Fibroblast of peridontal ligament (primary cell): ENCODE measurements around the gene CHD9.
"Not testable (repeated sequence)": the region's sequence is repeated elsewhere in the genome, so short reads cannot be mapped to it uniquely, and the experiment has no call there.

Experiments used
- DNase-seq: peaks from one replicate; pipeline ENCODE4 v3.0.0-alpha.2; 2010; ENCODE audit errors: extremely low read depth

CHD9 gene

GRCh38 chr16:53054670-53055485 lies at the start of gene CHD9:
Gene CHD9, plus strand, starts transcription at chr16:53054991. Its CDS starts 101,099 bp downstream, at chr16:53156090.
- DNase-seq = peak; percentile 79

GRCh38 chr16:53007095-53007494 lies 47.7 kb upstream of the CHD9 start:
- no peak for DNase-seq

GRCh38 chr16:53014287-53014686 lies 40.5 kb upstream of the CHD9 start:
- no peak for DNase-seq

GRCh38 chr16:53018834-53019416 lies 35.9 kb upstream of the CHD9 start:
- DNase-seq = no peak

- peak; percentile 57 for DNase-seq
Measured at GRCh38 chr16:53022374-53022773, 32.4 kb upstream of the CHD9 start.

GRCh38 chr16:53024045-53024444 lies 30.7 kb upstream of the CHD9 start:
- no peak for DNase-seq

- no peak for DNase-seq
Measured at GRCh38 chr16:53029971-53030370, 24.8 kb upstream of the CHD9 start.

- DNase-seq = no peak
Measured at GRCh38 chr16:53031323-53031942, 23.4 kb upstream of the CHD9 start.

- no peak for DNase-seq
Measured at GRCh38 chr16:53034306-53034705, 20.5 kb upstream of the CHD9 start.

- DNase-seq = no peak
Measured at GRCh38 chr16:53035176-53035942, 19.4 kb upstream of the CHD9 start.

- no peak for DNase-seq
Measured at GRCh38 chr16:53036066-53036465, 18.7 kb upstream of the CHD9 start.

GRCh38 chr16:53036711-53037110 lies 18.1 kb upstream of the CHD9 start:
- not testable (repeated sequence) for DNase-seq

- DNase-seq = no peak
Measured at GRCh38 chr16:53040788-53041187, 14.0 kb upstream of the CHD9 start.

GRCh38 chr16:53041320-53042051 lies 13.3 kb upstream of the CHD9 start:
- DNase-seq = peak; percentile 80

GRCh38 chr16:53042235-53042701 lies 12.5 kb upstream of the CHD9 start:
- DNase-seq = no peak

- DNase-seq = no peak
Measured at GRCh38 chr16:53043428-53043831, 11.4 kb upstream of the CHD9 start.

GRCh38 chr16:53043986-53044601 lies 10.7 kb upstream of the CHD9 start:
- DNase-seq = no peak

GRCh38 chr16:53045341-53046220 lies 9.2 kb upstream of the CHD9 start:
- DNase-seq = no peak

GRCh38 chr16:53047515-53047914 lies 7.3 kb upstream of the CHD9 start:
- not testable (repeated sequence) for DNase-seq
